ENCODE data around the gene PLPP3.
A peak's percentile ranks its signal among the peaks of the same experiment; 100 is the strongest.

Gene PLPP3

GRCh38 chr1:56591909-56592308, 12.5 kb upstream of the PLPP3 start:
- Histone ChIP-seq H3K4me1 (ENCODE audit: control insufficient read depth, insufficient read depth, low read length) (no peaks in the 10 kb centered on the region), H3K36me3 (ENCODE audit: control insufficient read depth in 2 of 2, insufficient read depth in 1 of 2, low read length in 2 of 2) (no peaks in the 10 kb centered on the region), H3K27ac (ENCODE audit: extremely low read depth, low read depth, low read length) (no peak overlapping the region), H3K9me3 (ENCODE audit: control insufficient read depth, insufficient read depth, low read depth, low read length) (no peaks in the 10 kb centered on the region), H3K4me3 (ENCODE audit: low read depth, low read length) (no peak overlapping the region)
- POLR2A ChIA-PET: no interaction called here
- no peak for TF ChIP-seq PATZ1 (tag by site-specific recombination; IDR thresholded peaks at IDR 0.05)
- CTCF ChIA-PET: no interaction called here

GRCh38 chr1:56590520-56591011, 11.2 kb upstream of the PLPP3 start:
- TF ChIP-seq ZNF157 (tag by site-specific recombination; IDR thresholded peaks at IDR 0.05): no peak
- no peak for TF ChIP-seq RBAK (tag by site-specific recombination; IDR thresholded peaks at IDR 0.05)
- no peak for TF ChIP-seq MEIS1 (CRISPR knock-in tag; IDR thresholded peaks at IDR 0.05; ENCODE audit: borderline replicate concordance)
- no peak for TF ChIP-seq ZNF585B (tag by site-specific recombination; IDR thresholded peaks at IDR 0.05)
- no peak for TF ChIP-seq ZNF2 (tag by site-specific recombination; IDR thresholded peaks at IDR 0.05)
- TF ChIP-seq ZNF350 (tag by site-specific recombination; IDR thresholded peaks at IDR 0.05): no peak
- TF ChIP-seq ZNF335 (tag by site-specific recombination; conservative IDR thresholded peaks at IDR 0.05): no peak
- no peak for TF ChIP-seq TCF7L2 (IDR thresholded peaks at IDR 0.05; ENCODE audit: borderline replicate concordance, low read depth, low read length)
- TF ChIP-seq ZSCAN23 (tag by site-specific recombination; IDR thresholded peaks at IDR 0.05): no peak
- TF ChIP-seq ZNF600 (tag by site-specific recombination; IDR thresholded peaks at IDR 0.05): no peak
- no peak for TF ChIP-seq ZSCAN30 (tag by site-specific recombination; IDR thresholded peaks at IDR 0.05)
- no peak for TF ChIP-seq ZNF658 (tag by site-specific recombination; IDR thresholded peaks at IDR 0.05)
- no peak for TF ChIP-seq ZIC2 (tag by site-specific recombination; IDR thresholded peaks at IDR 0.05)
- no peak for TF ChIP-seq ZNF843 (tag by site-specific recombination; IDR thresholded peaks at IDR 0.05)
- CTCF ChIA-PET: interaction anchor here (0.6 kb wide), 1 partner anchor 1384 kb away, joined by 3 read pairs; no protein-coding TSS in a partner anchor
- Histone ChIP-seq H3K27ac (ENCODE audit: extremely low read depth, low read depth, low read length) (no peak overlapping the region), H3K4me1 (ENCODE audit: control insufficient read depth, insufficient read depth, low read length) (no peaks in the 10 kb centered on the region), H3K36me3 (ENCODE audit: control insufficient read depth in 2 of 2, insufficient read depth in 1 of 2, low read length in 2 of 2) (no peaks in the 10 kb centered on the region), H3K9me3 (ENCODE audit: control insufficient read depth, insufficient read depth, low read depth, low read length) (no peaks in the 10 kb centered on the region), H3K4me3 (ENCODE audit: low read depth, low read length) (no peak overlapping the region)
- POLR2A ChIA-PET: no interaction called here

GRCh38 chr1:56589369-56589768, 10.0 kb upstream of the PLPP3 start:
- ChIA-PET CTCF (interaction anchor here (0.6 to 1.2 kb wide), 5 partner anchors 214 to 1311 kb away, joined by 3 to 5 read pairs (median 3); no protein-coding TSS in a partner anchor), POLR2A (no interaction called here)
- H3K9me3 ChIP-seq (ENCODE audit: control insufficient read depth, insufficient read depth, low read depth, low read length): no peaks in the 10 kb centered on the region
- H3K27ac ChIP-seq (ENCODE audit: extremely low read depth, low read depth, low read length): no peak overlapping the region
- no peaks in the 10 kb centered on the region for H3K36me3 ChIP-seq (ENCODE audit: control insufficient read depth in 2 of 2, insufficient read depth in 1 of 2, low read length in 2 of 2)
- peak; percentile 14 for TF ChIP-seq SETDB1 (IDR thresholded peaks at IDR 0.05; ENCODE audit: insufficient read length, low read length)
- no peak for TF ChIP-seq KLF7 (tag by site-specific recombination; IDR thresholded peaks at IDR 0.05; ENCODE audit: borderline replicate concordance)
- TF ChIP-seq ZNF133 (tag by site-specific recombination; IDR thresholded peaks at IDR 0.05): peak; percentile 94
- no peaks in the 10 kb centered on the region for H3K4me1 ChIP-seq (ENCODE audit: control insufficient read depth, insufficient read depth, low read length)
- H3K4me3 ChIP-seq (ENCODE audit: low read depth, low read length): no peak overlapping the region

- ChIA-PET CTCF (interaction anchor here (0.7 to 4.0 kb wide), 5 partner anchors 1108 to 1302 kb away, joined by 3 to 21 read pairs (median 13); no protein-coding TSS in a partner anchor), POLR2A (interaction anchor here (0.6 kb wide), 1 partner anchor 189 kb away, joined by 6 read pairs; no protein-coding TSS in a partner anchor)
- H3K9me3 ChIP-seq (ENCODE audit: control insufficient read depth, insufficient read depth, low read depth, low read length): no peaks in the 10 kb centered on the region
- no peaks in the 10 kb centered on the region for H3K4me1 ChIP-seq (ENCODE audit: control insufficient read depth, insufficient read depth, low read length)
- no peak overlapping the region for H3K27ac ChIP-seq (ENCODE audit: extremely low read depth, low read depth, low read length)
- no peak overlapping the region for H3K4me3 ChIP-seq (ENCODE audit: low read depth, low read length)
- H3K36me3 ChIP-seq (ENCODE audit: control insufficient read depth in 2 of 2, insufficient read depth in 1 of 2, low read length in 2 of 2): no peaks in the 10 kb centered on the region
- TF ChIP-seq KLF9 (tag by site-specific recombination; IDR thresholded peaks at IDR 0.05; ENCODE audit: low read depth) (no peak), KLF8 (tag by site-specific recombination; IDR thresholded peaks at IDR 0.05) (no peak), GLIS1 (tag by site-specific recombination; IDR thresholded peaks at IDR 0.05) (no peak), YY1 (tag by site-specific recombination; IDR thresholded peaks at IDR 0.05) (no peak), ZNF169 (tag by site-specific recombination; IDR thresholded peaks at IDR 0.05) (no peak), ZNF768 (tag by site-specific recombination; IDR thresholded peaks at IDR 0.05) (no peak), ZFP37 (tag by site-specific recombination; IDR thresholded peaks at IDR 0.05) (no peak), ZNF2 (tag by site-specific recombination; IDR thresholded peaks at IDR 0.05) (no peak), ZSCAN18 (tag by site-specific recombination; IDR thresholded peaks at IDR 0.05) (no peak), ZNF692 (tag by site-specific recombination; IDR thresholded peaks at IDR 0.05) (no peak)
Observed at GRCh38 chr1:56586502-56586901, 7.1 kb upstream of the PLPP3 start.

All from HEK293 (cell line).